Dendritic cell treated with granulocyte-macrophage colony-stimulating factor and Interleukin-4, amounts not matched to agents 40 ng/mL and 50 ng/mL, for 4 days (primary cell): ENCODE results near the gene PPA2.

Experiments
- H3K27ac Mint-ChIP-seq: one replicate; pipeline ENCODE4 v1.8.0; 2022; ENCODE audit warnings: mild to moderate bottlenecking, mixed read lengths
- H3K27me3 Mint-ChIP-seq: one replicate; pipeline ENCODE4 v1.8.0; 2022; ENCODE audit warnings: mild to moderate bottlenecking, mixed read lengths
- H3K36me3 Mint-ChIP-seq: one replicate; pipeline ENCODE4 v1.8.0; 2022; ENCODE audit warnings: low read depth, mixed read lengths
- H3K4me1 Mint-ChIP-seq: one replicate; pipeline ENCODE4 v1.8.0; 2022; ENCODE audit warnings: low read depth, mixed read lengths
- H3K4me3 Mint-ChIP-seq: one replicate; pipeline ENCODE4 v1.8.0; 2022; ENCODE audit warnings: mild to moderate bottlenecking, moderate library complexity, mixed read lengths
- H3K9me3 Mint-ChIP-seq: one replicate; pipeline ENCODE4 v1.8.0; 2022; ENCODE audit warnings: mixed read lengths
- intact Hi-C: fragments of 100-400 bp; cut with micrococcal nuclease; formaldehyde crosslinking; loops from one replicate; pipeline ENCODE4 v1.15.0; 2022

The PPA2 gene

GRCh38 chr4:105473324-105474098, at the start of gene PPA2:
Gene PPA2, minus strand, starts transcription at chr4:105474062. Its CDS starts 12 bp downstream, at chr4:105474050.
- intact Hi-C loops = loop anchor here (2.0 to 10.0 kb wide), 7 partner anchors 71 to 609 kb away; partner anchors contain the start of genes GSTCD and INTS12
- peak within 1 kb of the TSS; percentile 94 for H3K4me3 Mint-ChIP-seq
- peaks cover 7% of the 10 kb centered on the region for H3K36me3 Mint-ChIP-seq
- H3K9me3 Mint-ChIP-seq = no peaks in the 10 kb centered on the region
- peak within 1 kb of the TSS; percentile 99 for H3K27ac Mint-ChIP-seq
- H3K27me3 Mint-ChIP-seq = no peaks in the 10 kb centered on the region
- peaks cover 25% of the 10 kb centered on the region for H3K4me1 Mint-ChIP-seq

GRCh38 chr4:105520819-105521790, 47.2 kb upstream of the PPA2 start:
- no peak overlapping the region for H3K27ac Mint-ChIP-seq
- no peaks in the 10 kb centered on the region for H3K9me3 Mint-ChIP-seq
- no peaks in the 10 kb centered on the region for H3K27me3 Mint-ChIP-seq
- no peaks in the 10 kb centered on the region for H3K36me3 Mint-ChIP-seq
- no peaks in the 10 kb centered on the region for H3K4me1 Mint-ChIP-seq
- H3K4me3 Mint-ChIP-seq = no peak overlapping the region
- intact Hi-C loops = loop anchor here (1.0 kb wide), 1 partner anchor 194 kb away; no protein-coding TSS in a partner anchor

GRCh38 chr4:105510245-105510644, 36.4 kb upstream of the PPA2 start:
- Mint-ChIP-seq H3K27ac (no peak overlapping the region), H3K4me3 (no peak overlapping the region), H3K9me3 (peaks cover 14% of the 10 kb centered on the region), H3K4me1 (no peaks in the 10 kb centered on the region), H3K36me3 (no peaks in the 10 kb centered on the region), H3K27me3 (no peaks in the 10 kb centered on the region)
- intact Hi-C loops = no loop called here

GRCh38 chr4:105509714-105510113, 35.9 kb upstream of the PPA2 start:
- H3K36me3 Mint-ChIP-seq = no peaks in the 10 kb centered on the region
- H3K4me3 Mint-ChIP-seq = no peak overlapping the region
- no peaks in the 10 kb centered on the region for H3K4me1 Mint-ChIP-seq
- intact Hi-C loops = no loop called here
- no peaks in the 10 kb centered on the region for H3K27me3 Mint-ChIP-seq
- peaks cover 11% of the 10 kb centered on the region for H3K9me3 Mint-ChIP-seq
- H3K27ac Mint-ChIP-seq = no peak overlapping the region

GRCh38 chr4:105509291-105509690, 35.4 kb upstream of the PPA2 start:
- intact Hi-C loops = no loop called here

GRCh38 chr4:105504744-105505143, 30.9 kb upstream of the PPA2 start:
- H3K4me1 Mint-ChIP-seq = no peaks in the 10 kb centered on the region
- H3K9me3 Mint-ChIP-seq = peaks cover 10% of the 10 kb centered on the region
- no peaks in the 10 kb centered on the region for H3K27me3 Mint-ChIP-seq
- H3K4me3 Mint-ChIP-seq = no peak overlapping the region
- no peaks in the 10 kb centered on the region for H3K36me3 Mint-ChIP-seq
- intact Hi-C loops = no loop called here
- H3K27ac Mint-ChIP-seq = no peak overlapping the region

More at GRCh38 chr4:105509291-105509690, 35.4 kb upstream of the PPA2 start:
- H3K27me3 Mint-ChIP-seq = no peaks in the 10 kb centered on the region
- H3K36me3 Mint-ChIP-seq = no peaks in the 10 kb centered on the region
- H3K9me3 Mint-ChIP-seq = peaks cover 11% of the 10 kb centered on the region
- no peaks in the 10 kb centered on the region for H3K4me1 Mint-ChIP-seq
- no peak overlapping the region for H3K27ac Mint-ChIP-seq
- H3K4me3 Mint-ChIP-seq = no peak overlapping the region

- Mint-ChIP-seq H3K27me3 (no peaks in the 10 kb centered on the region), H3K4me1 (no peaks in the 10 kb centered on the region), H3K36me3 (no peaks in the 10 kb centered on the region), H3K27ac (no peak overlapping the region), H3K9me3 (peaks cover 10% of the 10 kb centered on the region), H3K4me3 (no peak overlapping the region)
- intact Hi-C loops = no loop called here
Observed at GRCh38 chr4:105503484-105503883, 29.6 kb upstream of the PPA2 start.

GRCh38 chr4:105496899-105497298, 23.0 kb upstream of the PPA2 start:
- intact Hi-C loops = no loop called here
- no peak overlapping the region for H3K27ac Mint-ChIP-seq
- H3K4me3 Mint-ChIP-seq = no peak overlapping the region
- H3K4me1 Mint-ChIP-seq = no peaks in the 10 kb centered on the region
- H3K27me3 Mint-ChIP-seq = no peaks in the 10 kb centered on the region
- H3K9me3 Mint-ChIP-seq = peaks cover 10% of the 10 kb centered on the region
- no peaks in the 10 kb centered on the region for H3K36me3 Mint-ChIP-seq

- Mint-ChIP-seq H3K4me1 (no peaks in the 10 kb centered on the region), H3K9me3 (peaks cover 6% of the 10 kb centered on the region), H3K27ac (no peak overlapping the region), H3K27me3 (no peaks in the 10 kb centered on the region), H3K36me3 (no peaks in the 10 kb centered on the region), H3K4me3 (no peak overlapping the region)
- intact Hi-C loops = no loop called here
Observed at GRCh38 chr4:105495667-105496066, 21.8 kb upstream of the PPA2 start.

GRCh38 chr4:105490523-105490922, 16.7 kb upstream of the PPA2 start:
- no peak overlapping the region for H3K4me3 Mint-ChIP-seq
- no peak overlapping the region for H3K27ac Mint-ChIP-seq
- H3K36me3 Mint-ChIP-seq = no peaks in the 10 kb centered on the region
- intact Hi-C loops = no loop called here
- no peaks in the 10 kb centered on the region for H3K4me1 Mint-ChIP-seq
- H3K27me3 Mint-ChIP-seq = no peaks in the 10 kb centered on the region
- peaks cover 8% of the 10 kb centered on the region for H3K9me3 Mint-ChIP-seq

- no peaks in the 10 kb centered on the region for H3K27me3 Mint-ChIP-seq
- peaks cover 16% of the 10 kb centered on the region for H3K9me3 Mint-ChIP-seq
- no peaks in the 10 kb centered on the region for H3K4me1 Mint-ChIP-seq
- no peaks in the 10 kb centered on the region for H3K36me3 Mint-ChIP-seq
- intact Hi-C loops = no loop called here
- no peak overlapping the region for H3K4me3 Mint-ChIP-seq
- no peak overlapping the region for H3K27ac Mint-ChIP-seq
Observed at GRCh38 chr4:105483840-105484239, 10.0 kb upstream of the PPA2 start.

- peak overlapping the region; percentile 94 for H3K4me3 Mint-ChIP-seq
- no peaks in the 10 kb centered on the region for H3K9me3 Mint-ChIP-seq
- intact Hi-C loops = loop anchor here (2.0 to 10.0 kb wide), 7 partner anchors 72 to 609 kb away; partner anchors contain the start of genes GSTCD and INTS12
- peak overlapping the region; percentile 99 for H3K27ac Mint-ChIP-seq
- no peaks in the 10 kb centered on the region for H3K27me3 Mint-ChIP-seq
- H3K36me3 Mint-ChIP-seq = peaks cover 7% of the 10 kb centered on the region
- peaks cover 19% of the 10 kb centered on the region for H3K4me1 Mint-ChIP-seq
Observed at GRCh38 chr4:105474099-105474518, 247 bp upstream of the PPA2 start.

- Mint-ChIP-seq H3K4me1 (peaks cover 31% of the 10 kb centered on the region), H3K27ac (peak overlapping the region; percentile 99), H3K4me3 (peak overlapping the region; percentile 94), H3K9me3 (no peaks in the 10 kb centered on the region), H3K36me3 (peaks cover 13% of the 10 kb centered on the region), H3K27me3 (no peaks in the 10 kb centered on the region)
- intact Hi-C loops = loop anchor here (5.0 to 10.0 kb wide), 6 partner anchors 71 to 608 kb away; no protein-coding TSS in a partner anchor
Observed at GRCh38 chr4:105472871-105473323, 965 bp downstream of the PPA2 start.
